Measurements from ENCODE around the gene PRKCA. TPM values are rescaled to one million over a fixed set of nuclear protein-coding genes. Genes with fewer than 3 reads are reported as not detected.

Gene PRKCA
- total RNA-seq, 1 experiment from 2014 or later, result 22.6 TPM

DNA sequence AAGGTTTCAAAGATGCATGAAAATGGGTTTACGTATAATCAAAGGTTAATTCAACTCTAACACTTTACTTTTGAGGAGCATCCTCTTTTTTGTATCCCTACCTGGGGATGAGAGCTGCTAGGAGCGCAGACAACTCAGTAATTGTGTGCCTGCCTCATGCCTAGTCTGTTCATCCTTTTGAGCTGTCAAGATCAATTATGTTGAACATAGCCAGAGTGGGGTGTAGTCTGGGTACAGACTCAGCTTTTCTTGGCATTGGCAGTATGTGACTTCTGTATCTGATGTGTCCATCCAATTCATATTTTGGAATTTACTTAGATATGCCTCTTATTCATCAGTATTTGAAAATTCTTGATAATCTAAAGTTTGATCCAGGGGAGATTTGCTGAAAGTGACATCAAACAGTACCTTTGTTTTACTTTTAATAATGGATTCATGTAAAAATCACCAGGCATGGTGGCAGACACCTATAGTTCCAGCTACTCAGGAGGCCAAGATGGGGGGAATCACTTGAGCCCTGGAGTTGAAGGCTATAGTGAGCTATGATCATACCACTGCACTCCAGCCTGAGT is 24.1 kb downstream of the PRKCA start:
- no peak overlapping the region for H3K4me2 ChIP-seq (ENCODE audit: low read length)
- POLR2A ChIA-PET (ENCODE audit: unreplicated experiment), result interaction anchor here (0.5 kb wide), 1 partner anchor 21 kb away, joined by 8 read pairs; no protein-coding TSS in a partner anchor
- no peak for TF ChIP-seq EZH2phosphoT487 (IDR thresholded peaks at IDR 0.05; ENCODE audit: borderline replicate concordance, low read length)
- TF ChIP-seq, protein P1, sequence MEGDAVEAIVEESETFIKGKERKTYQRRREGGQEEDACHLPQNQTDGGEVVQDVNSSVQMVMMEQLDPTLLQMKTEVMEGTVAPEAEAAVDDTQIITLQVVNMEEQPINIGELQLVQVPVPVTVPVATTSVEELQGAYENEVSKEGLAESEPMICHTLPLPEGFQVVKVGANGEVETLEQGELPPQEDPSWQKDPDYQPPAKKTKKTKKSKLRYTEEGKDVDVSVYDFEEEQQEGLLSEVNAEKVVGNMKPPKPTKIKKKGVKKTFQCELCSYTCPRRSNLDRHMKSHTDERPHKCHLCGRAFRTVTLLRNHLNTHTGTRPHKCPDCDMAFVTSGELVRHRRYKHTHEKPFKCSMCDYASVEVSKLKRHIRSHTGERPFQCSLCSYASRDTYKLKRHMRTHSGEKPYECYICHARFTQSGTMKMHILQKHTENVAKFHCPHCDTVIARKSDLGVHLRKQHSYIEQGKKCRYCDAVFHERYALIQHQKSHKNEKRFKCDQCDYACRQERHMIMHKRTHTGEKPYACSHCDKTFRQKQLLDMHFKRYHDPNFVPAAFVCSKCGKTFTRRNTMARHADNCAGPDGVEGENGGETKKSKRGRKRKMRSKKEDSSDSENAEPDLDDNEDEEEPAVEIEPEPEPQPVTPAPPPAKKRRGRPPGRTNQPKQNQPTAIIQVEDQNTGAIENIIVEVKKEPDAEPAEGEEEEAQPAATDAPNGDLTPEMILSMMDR (conservative IDR thresholded peaks at IDR 0.05; ENCODE audit: low read depth, low read length), result no peak
- TF ChIP-seq EZH2 (IDR thresholded peaks at IDR 0.05; ENCODE audit: low read length, unreplicated experiment), result no peak
- no peaks in the 10 kb centered on the region for H3F3A ChIP-seq (ENCODE audit: low read length, unreplicated experiment)
- H3K79me2 ChIP-seq (ENCODE audit: low read length), result peaks cover 73% of the 10 kb centered on the region
- peaks cover 17% of the 10 kb centered on the region for H3K36me3 ChIP-seq (ENCODE audit: low read depth, low read length)
- H3K27me3 ChIP-seq (ENCODE audit: low read length), result no peaks in the 10 kb centered on the region
- CTCF ChIA-PET, result no interaction called here
- no peaks in the 10 kb centered on the region for H3K4me1 ChIP-seq (ENCODE audit: insufficient read depth, low read length)
- H3K9me2 ChIP-seq (replicated peaks; ENCODE audit: low read length), result no peaks in the 10 kb centered on the region
- peaks cover 3% of the 10 kb centered on the region for H3K9me3 ChIP-seq (ENCODE audit: low read length)
- no peak for ATAC-seq
- no peak overlapping the region for H3K4me3 ChIP-seq (ENCODE audit: low read length)
- H3K9ac ChIP-seq (ENCODE audit: low read length), result no peak overlapping the region
- H3K27ac ChIP-seq (ENCODE audit: low read length), result no peak overlapping the region
- DNase-seq, result no peak
- no peak overlapping the region for H2AFZ ChIP-seq (ENCODE audit: low read length)
- intact Hi-C loops (cut with micrococcal nuclease), result no loop called here
- BruUV-seq (replicated peaks), result no TSS peak
- peaks cover 4% of the 10 kb centered on the region; the same call in 1 of the 2 replicates for H4K20me1 ChIP-seq (ENCODE audit: low read length)

DNA sequence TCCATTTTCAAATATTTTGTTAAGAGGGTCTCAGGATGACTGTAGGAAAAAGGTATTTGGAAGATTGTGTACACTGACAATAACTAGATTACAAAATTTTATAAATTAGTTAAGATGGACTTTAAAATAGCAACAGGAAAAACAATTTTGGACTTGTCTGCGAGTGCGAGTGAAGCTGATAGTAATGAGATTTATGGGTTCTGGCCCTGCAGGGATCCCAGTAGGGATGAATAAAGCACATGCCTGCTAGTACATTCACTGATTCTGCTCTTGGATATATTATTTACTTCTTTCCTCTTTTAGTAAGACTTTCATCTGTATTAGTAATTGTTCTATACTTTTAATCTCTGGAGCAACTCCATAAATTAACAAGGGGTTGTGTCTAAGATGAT is 28.2 kb downstream of the PRKCA start:
- Histone ChIP-seq H3K79me2 (ENCODE audit: low read length) (peaks cover 64% of the 10 kb centered on the region), H3K27ac (ENCODE audit: low read length) (no peak overlapping the region), H3K27me3 (ENCODE audit: low read length) (no peaks in the 10 kb centered on the region), H3K4me2 (ENCODE audit: low read length) (no peak overlapping the region), H3K4me1 (ENCODE audit: insufficient read depth, low read length) (no peaks in the 10 kb centered on the region), H2AFZ (ENCODE audit: low read length) (no peak overlapping the region), H3K4me3 (ENCODE audit: low read length) (no peak overlapping the region), H3F3A (ENCODE audit: low read length, unreplicated experiment) (no peaks in the 10 kb centered on the region), H3K36me3 (ENCODE audit: low read depth, low read length) (peaks cover 7% of the 10 kb centered on the region), H3K9me3 (ENCODE audit: low read length) (no peaks in the 10 kb centered on the region), H3K9me2 (replicated peaks; ENCODE audit: low read length) (no peaks in the 10 kb centered on the region), H4K20me1 (ENCODE audit: low read length) (peaks cover 5% of the 10 kb centered on the region; the same call in 1 of the 2 replicates), H3K9ac (ENCODE audit: low read length) (no peak overlapping the region)
- CTCF ChIA-PET, result no interaction called here
- no peak for TF ChIP-seq EZH2 (IDR thresholded peaks at IDR 0.05; ENCODE audit: low read length, unreplicated experiment)
- TF ChIP-seq EZH2phosphoT487 (IDR thresholded peaks at IDR 0.05; ENCODE audit: borderline replicate concordance, low read length), result no peak
- TF ChIP-seq, protein P1 (conservative IDR thresholded peaks at IDR 0.05; ENCODE audit: low read depth, low read length), result no peak
- DNase-seq (no peak), ATAC-seq (no peak)
- intact Hi-C loops (cut with micrococcal nuclease), result no loop called here
- POLR2A ChIA-PET (ENCODE audit: unreplicated experiment), result no interaction called here
- no TSS peak for BruUV-seq (replicated peaks)

DNA sequence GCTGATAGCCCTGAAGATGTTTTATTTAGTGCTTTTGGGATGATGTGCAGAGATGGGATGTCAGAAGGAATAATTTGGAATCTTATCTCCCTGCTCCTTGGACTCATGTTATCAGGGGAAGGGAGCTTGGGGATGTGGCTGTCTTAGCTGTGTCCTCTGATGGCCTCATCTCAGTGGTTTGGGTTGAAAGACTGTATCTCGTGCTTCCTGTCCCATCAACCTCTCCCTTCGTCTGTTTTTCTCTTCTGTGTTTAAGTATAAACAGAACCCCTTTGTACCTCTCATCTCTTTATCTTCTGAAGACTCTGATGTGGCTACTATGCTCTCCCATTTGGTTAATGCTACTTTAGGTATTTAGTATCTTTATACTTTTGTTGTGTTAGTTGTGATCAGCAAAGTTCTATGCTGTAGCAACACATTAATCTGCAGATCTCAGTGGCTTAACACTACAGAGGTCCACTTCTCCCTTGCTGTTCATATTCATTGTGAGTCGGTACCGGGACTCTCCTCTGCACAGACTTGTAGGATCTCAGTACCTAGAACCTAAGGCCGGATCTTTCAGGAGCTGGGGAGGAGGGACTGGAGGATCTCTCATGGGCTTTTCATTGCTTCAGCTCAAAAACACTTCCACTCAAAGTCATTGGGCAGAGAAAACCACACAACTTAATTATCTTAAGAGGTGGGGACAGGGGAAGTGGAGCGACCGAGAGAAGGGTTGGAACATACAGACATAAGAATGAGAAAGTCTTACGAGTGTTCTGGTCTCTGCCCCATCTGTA is 28.8 kb downstream of the PRKCA start:
- no peak overlapping the region for H2AFZ ChIP-seq (ENCODE audit: low read length)
- H3F3A ChIP-seq (ENCODE audit: low read length, unreplicated experiment), result no peaks in the 10 kb centered on the region
- peaks cover 5% of the 10 kb centered on the region; the same call in 1 of the 2 replicates for H4K20me1 ChIP-seq (ENCODE audit: low read length)
- no peaks in the 10 kb centered on the region for H3K4me1 ChIP-seq (ENCODE audit: insufficient read depth, low read length)
- no peaks in the 10 kb centered on the region for H3K9me2 ChIP-seq (replicated peaks; ENCODE audit: low read length)
- POLR2A ChIA-PET (ENCODE audit: unreplicated experiment), result no interaction called here
- TF ChIP-seq, protein P1 (conservative IDR thresholded peaks at IDR 0.05; ENCODE audit: low read depth, low read length), result no peak
- H3K79me2 ChIP-seq (ENCODE audit: low read length), result peaks cover 64% of the 10 kb centered on the region
- no peaks in the 10 kb centered on the region for H3K27me3 ChIP-seq (ENCODE audit: low read length)
- ATAC-seq (no peak), DNase-seq (no peak)
- CTCF ChIA-PET, result no interaction called here
- intact Hi-C loops (cut with micrococcal nuclease), result no loop called here
- no peak overlapping the region for H3K27ac ChIP-seq (ENCODE audit: low read length)
- no peak overlapping the region for H3K9ac ChIP-seq (ENCODE audit: low read length)
- peaks cover 7% of the 10 kb centered on the region for H3K36me3 ChIP-seq (ENCODE audit: low read depth, low read length)
- BruUV-seq (replicated peaks), result no TSS peak
- no peak overlapping the region for H3K4me2 ChIP-seq (ENCODE audit: low read length)
- no peak overlapping the region for H3K4me3 ChIP-seq (ENCODE audit: low read length)
- no peaks in the 10 kb centered on the region for H3K9me3 ChIP-seq (ENCODE audit: low read length)
